OCI-LY7 (cell line): ENCODE data around the gene MFAP4. TPM values are rescaled to one million over a fixed set of nuclear protein-coding genes. Genes with fewer than 3 reads are reported as not detected.

Source experiments
- BruUV-seq: library from RNA; stranded (reverse); fragments of 400-500 nt; replicated peaks from 2 replicates; lab custom pipeline; 2021; lab: Mats Ljungman, UMichigan
- CTCF ChIA-PET: fragments of 300-600 bp; sonication (Branson Sonifier 250); formaldehyde crosslinking; loops from one replicate; lab custom pipeline; 2022; ENCODE audit warnings: antibody characterized with exemption; ENCODE audit not compliant: unreplicated experiment; lab: Charles Lee
- POLR2A ChIA-PET: fragments of 300-600 bp; sonication (Branson Sonifier 250); formaldehyde crosslinking; loops from one replicate; lab custom pipeline; 2022; ENCODE audit warnings: antibody characterized with exemption; lab: Charles Lee
- DNase-seq: peaks from one replicate; pipeline ENCODE4 v3.0.0-alpha.2; 2015; ENCODE audit warnings: low spot score
- H2AFZ ChIP-seq: fragments of 200-600 bp; sonication (generic), shearing (Covaris generic); 2 replicates; pipeline ENCODE4 v1.6.1; 2014; ENCODE audit warnings: mild to moderate bottlenecking, antibody characterized with exemption, low read length, moderate library complexity
- H3K27ac ChIP-seq: fragments of 200-600 bp; sonication (generic); 2 replicates; pipeline ENCODE4 v1.5.1; 2014; ENCODE audit warnings: mixed run types, low read depth, mild to moderate bottlenecking, moderate library complexity, low read length, inconsistent platforms; ENCODE audit not compliant: poor library complexity, severe bottlenecking
- H3K36me3 ChIP-seq: fragments of 200-600 bp; sonication (generic); 2 replicates; pipeline ENCODE4 v1.6.1; 2014; ENCODE audit warnings: mild to moderate bottlenecking, antibody characterized with exemption, low read length, moderate library complexity, mixed read lengths; ENCODE audit not compliant: insufficient read depth
- H3K4me1 ChIP-seq: fragments of 200-600 bp; sonication (generic); 2 replicates; pipeline ENCODE4 v1.5.1; 2014; ENCODE audit warnings: mild to moderate bottlenecking, low read length; ENCODE audit not compliant: insufficient read depth, poor library complexity, severe bottlenecking
- H3K4me2 ChIP-seq: fragments of 200-600 bp; sonication (generic); 2 replicates; pipeline ENCODE4 v1.6.1; 2014; ENCODE audit warnings: mild to moderate bottlenecking, low read length
- H3K4me3 ChIP-seq: fragments of 200-600 bp; sonication (generic); 2 replicates; pipeline ENCODE4 v1.5.1; 2014; ENCODE audit warnings: mild to moderate bottlenecking, low read depth, low read length; ENCODE audit not compliant: poor library complexity, severe bottlenecking
- H3K79me2 ChIP-seq: fragments of 200-600 bp; sonication (generic); 2 replicates; pipeline ENCODE4 v1.6.1; 2016; ENCODE audit warnings: low read depth, mild to moderate bottlenecking, low read length, moderate library complexity, mixed read lengths; ENCODE audit not compliant: insufficient read depth
- H3K9me2 ChIP-seq: fragments of 200-600 bp; sonication (generic); 2 replicates; pipeline ENCODE4 v1.6.1; 2016; ENCODE audit warnings: mild to moderate bottlenecking, low read length, mixed read lengths; ENCODE audit not compliant: insufficient read depth
- H3K9me3 ChIP-seq: fragments of 200-600 bp; sonication (generic); 2 replicates; pipeline ENCODE4 v1.6.1; 2014; ENCODE audit warnings: mild to moderate bottlenecking, mixed run types, low read length, mixed read lengths
- H4K20me1 ChIP-seq: fragments of 200-600 bp; sonication (generic); 2 replicates; pipeline ENCODE4 v1.6.1; 2014; ENCODE audit warnings: mild to moderate bottlenecking, antibody characterized with exemption, low read length, moderate library complexity, mixed read lengths; ENCODE audit not compliant: insufficient read depth
- CTCF ChIP-seq: fragments of 200-600 bp; sonication (generic); conservative IDR thresholded peaks from 2 replicates; pipeline ENCODE4 v1.5.1; 2014; ENCODE audit warnings: mild to moderate bottlenecking, antibody characterized with exemption, low read length, moderate library complexity, mixed read lengths
- EZH2phosphoT487 ChIP-seq: fragments of 200-600 bp; sonication (generic); IDR thresholded peaks from 2 replicates; pipeline ENCODE4 v1.6.1; 2018; ENCODE audit warnings: low read depth, borderline replicate concordance, mild to moderate bottlenecking, mixed run types, antibody characterized with exemption, low read length, moderate library complexity, mixed read lengths
- intact Hi-C: fragments of 100-400 bp; cut with micrococcal nuclease; formaldehyde crosslinking; loops from one replicate; pipeline ENCODE4 v1.10.0; 2022; ENCODE audit not compliant: unreplicated experiment
- total RNA-seq, 2 experiments: library from RNA; depleted of rRNA in 1 of 2; stranded (reverse); fragments of >200 nt in 1 of 2; shearing (Covaris generic) in 1 of 2; gene quantifications; 2 replicates each; pipeline ENCODE4 v1.2.3, GENCODE V29; 2014 to 2022

The MFAP4 gene
- total RNA-seq, 2 experiments from 2014 or later, result 0.65 TPM; not detected in 1

- TF ChIP-seq CTCF (no peak), EZH2phosphoT487 (no peak)
- Histone ChIP-seq H3K4me3 (no peak overlapping the region), H3K27ac (no peak overlapping the region), H3K79me2 (no peaks in the 10 kb centered on the region), H3K36me3 (no peaks in the 10 kb centered on the region), H3K4me1 (peaks cover 8% of the 10 kb centered on the region), H3K9me3 (no peaks in the 10 kb centered on the region), H2AFZ (no peak overlapping the region), H4K20me1 (no peaks in the 10 kb centered on the region), H3K9me2 (no peaks in the 10 kb centered on the region), H3K4me2 (no peak overlapping the region)
- no TSS peak for BruUV-seq
- DNase-seq, result no peak
- intact Hi-C loops, result no loop called here
- CTCF ChIA-PET, result no interaction called here
- POLR2A ChIA-PET, result interaction anchor here (0.6 kb wide), 1 partner anchor 21 kb away, joined by 3 read pairs; no protein-coding TSS in a partner anchor
Observed at GRCh38 chr17:19341641-19342610, 45.1 kb downstream of the MFAP4 start.

GRCh38 chr17:19341211-19341631, 45.8 kb downstream of the MFAP4 start:
- intact Hi-C loops, result no loop called here
- Histone ChIP-seq H2AFZ (no peak overlapping the region), H3K27ac (no peak overlapping the region), H3K9me3 (no peaks in the 10 kb centered on the region), H4K20me1 (no peaks in the 10 kb centered on the region), H3K79me2 (no peaks in the 10 kb centered on the region), H3K4me3 (no peak overlapping the region), H3K4me1 (peaks cover 3% of the 10 kb centered on the region), H3K36me3 (no peaks in the 10 kb centered on the region), H3K4me2 (no peak overlapping the region), H3K9me2 (no peaks in the 10 kb centered on the region)
- DNase-seq, result no peak
- ChIA-PET POLR2A (interaction anchor here (0.6 kb wide), 1 partner anchor 22 kb away, joined by 3 read pairs; no protein-coding TSS in a partner anchor), CTCF (no interaction called here)
- no peak for TF ChIP-seq EZH2phosphoT487
- TF ChIP-seq CTCF, result no peak
- no TSS peak for BruUV-seq
